ENCODE measurements around the gene TINAG.

GRCh38 chr6:54301770-54302169, 6.5 kb upstream of the TINAG start:
- TF ChIP-seq ZNF214 (tag by site-specific recombination; IDR thresholded peaks at IDR 0.05; ENCODE audit: borderline replicate concordance), result no peak
- no peak for TF ChIP-seq ZNF280D (tag by site-specific recombination; IDR thresholded peaks at IDR 0.05)
- TF ChIP-seq CTCF (tag by site-specific recombination; IDR thresholded peaks at IDR 0.05), result no peak
- no peak for TF ChIP-seq ZBTB20 (tag by site-specific recombination; IDR thresholded peaks at IDR 0.05)
- TF ChIP-seq ZNF239 (tag by site-specific recombination; IDR thresholded peaks at IDR 0.05), result no peak

Measured in HEK293 (cell line).